NOMO-1 treated with dmso at 0.1 percent for 144 hours (cell line): ENCODE data around the gene RBBP8.
"Not testable (repeated sequence)": the region's sequence is repeated elsewhere in the genome, so short reads cannot be mapped to it uniquely, and the experiment has no call there.

ENCODE experiments used
- DNase-seq: peaks from one replicate; lab custom pipeline; 2025; ENCODE audit not compliant: unreplicated experiment; lab: John Stamatoyannopoulos, UW

RBBP8 gene

DNA sequence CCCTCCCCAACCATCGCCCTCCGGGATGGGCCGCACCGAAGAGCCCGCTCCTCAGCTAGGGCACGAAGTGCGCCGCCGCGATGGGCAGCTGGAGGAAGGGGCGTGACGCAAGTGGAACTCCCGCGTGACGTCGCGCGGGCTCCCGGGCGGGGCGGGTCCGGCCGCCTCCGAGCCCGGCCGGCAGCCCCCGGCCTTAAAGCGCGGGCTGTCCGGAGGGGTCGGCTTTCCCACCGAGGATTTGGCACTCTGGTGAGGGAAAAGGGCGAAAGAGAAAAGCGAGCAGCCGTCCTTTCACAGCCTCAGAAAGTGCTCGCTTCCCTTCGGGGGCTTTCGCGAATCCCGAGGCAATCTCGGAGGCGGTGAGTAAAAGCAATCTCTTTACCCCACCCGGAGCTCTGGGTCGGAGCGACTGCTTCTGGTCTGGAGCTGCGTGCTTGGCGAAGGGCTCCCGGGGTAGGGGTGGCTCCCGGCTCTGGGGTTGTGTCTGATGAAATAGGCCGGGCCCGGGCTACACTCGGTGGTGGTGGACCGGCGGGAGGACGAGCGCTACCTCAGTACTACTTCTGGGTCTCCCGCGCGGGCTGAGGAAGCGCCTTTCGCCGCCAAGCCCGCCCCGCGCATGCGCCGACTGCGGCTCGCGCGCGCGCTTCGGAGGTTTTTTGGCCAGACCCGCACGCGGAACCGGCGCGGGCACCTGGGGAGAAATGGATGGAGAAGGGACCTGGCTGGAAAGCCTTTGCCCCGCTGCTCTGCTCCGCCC is at the start of gene RBBP8:
RBBP8 (plus strand) TSS at position 123 of the 760 bp plus-strand sequence. CDS start 3,524 bp downstream, outside the sequence.
- peak; percentile 70 for DNase-seq

DNA sequence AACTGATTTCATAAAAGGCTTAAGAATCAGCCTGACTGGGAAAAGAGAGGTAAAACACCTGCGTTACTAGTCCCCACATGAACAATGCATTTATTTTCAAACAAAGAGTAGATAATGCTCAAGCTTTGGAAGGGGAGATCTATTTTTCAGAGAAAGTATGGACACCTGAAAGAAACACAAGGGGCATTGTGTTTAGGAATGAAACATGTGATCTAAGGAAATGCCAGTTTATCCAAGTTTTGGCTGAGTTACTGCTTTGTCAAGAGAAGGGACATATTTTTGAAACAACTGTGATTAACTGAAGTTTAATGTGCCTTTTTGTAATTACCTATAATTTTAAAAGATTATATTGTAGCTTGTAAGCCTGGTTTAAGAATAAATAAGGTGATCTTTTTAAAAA is 49.3 kb upstream of the RBBP8 start:
- DNase-seq: no peak

DNA sequence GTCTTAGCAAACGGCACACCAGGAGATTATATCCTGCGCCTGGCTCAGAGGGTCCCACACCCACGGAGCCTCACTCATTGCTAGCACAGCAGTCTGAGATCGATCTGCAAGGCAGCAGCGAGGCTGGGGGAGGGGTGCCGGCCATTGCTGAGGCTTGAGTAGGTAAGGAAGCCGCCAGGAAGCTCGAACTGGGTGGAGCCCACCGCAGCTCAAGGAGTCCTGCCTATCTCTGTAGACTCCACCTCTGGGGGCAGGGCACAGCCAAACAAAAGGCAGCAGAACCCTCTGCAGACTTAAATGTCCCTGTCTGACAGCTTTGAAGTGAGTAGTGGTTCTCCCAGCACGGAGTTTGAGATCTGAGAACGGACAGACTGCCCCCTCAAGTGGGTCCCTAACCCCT is 47.4 kb upstream of the RBBP8 start:
- not testable (repeated sequence) for DNase-seq

DNA sequence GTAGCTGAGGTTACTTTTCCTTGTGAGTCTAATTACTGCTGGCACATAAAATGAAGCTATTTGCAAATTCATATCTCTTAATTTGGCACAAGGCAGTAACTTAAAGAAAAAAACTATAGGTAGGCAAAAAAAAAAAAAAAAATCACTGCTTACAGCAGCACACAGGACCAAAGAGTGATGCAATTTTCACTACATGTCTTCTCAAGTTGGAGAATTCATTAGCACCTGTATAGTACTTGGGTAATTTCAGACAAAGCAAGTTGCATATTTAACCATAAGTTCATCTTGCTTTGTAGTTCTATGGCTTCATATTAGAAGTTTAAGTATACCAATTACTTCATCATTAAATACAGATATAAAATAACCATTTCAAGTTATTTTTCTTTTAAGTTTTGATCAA is 33.7 kb upstream of the RBBP8 start:
- no peak for DNase-seq

DNA sequence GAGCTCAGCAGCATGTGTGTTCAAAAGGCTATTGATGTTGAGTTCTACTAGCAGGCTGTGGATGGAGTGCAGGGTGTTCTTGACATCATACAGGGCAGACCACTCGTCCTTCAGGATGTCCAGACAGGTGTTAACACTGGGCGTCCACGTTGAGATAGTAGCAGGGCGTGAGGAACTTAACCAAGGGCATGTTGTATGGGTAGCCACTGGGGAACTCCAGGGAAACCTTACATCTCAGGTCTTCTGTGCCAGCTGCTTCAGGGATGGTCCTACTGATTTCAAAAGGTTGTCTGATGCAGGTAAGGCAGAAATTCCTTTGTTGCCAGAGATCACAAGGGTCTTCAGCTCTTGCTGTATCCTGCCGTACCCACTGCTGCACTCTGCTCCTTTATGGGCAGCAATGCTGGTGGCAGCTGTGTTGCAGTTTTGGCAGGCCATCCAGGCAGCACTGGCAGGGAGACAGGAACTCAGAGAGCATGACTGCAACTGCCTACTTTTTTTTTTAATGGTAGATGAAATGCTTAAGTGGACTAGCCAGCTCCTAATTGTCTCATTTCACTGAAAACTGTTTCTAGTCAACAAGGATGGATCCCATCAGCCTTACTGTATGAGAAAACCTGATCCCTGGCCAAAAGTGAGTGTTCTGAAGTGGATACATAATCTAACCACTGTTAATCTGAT is 32.4 kb upstream of the RBBP8 start:
- DNase-seq: no peak

DNA sequence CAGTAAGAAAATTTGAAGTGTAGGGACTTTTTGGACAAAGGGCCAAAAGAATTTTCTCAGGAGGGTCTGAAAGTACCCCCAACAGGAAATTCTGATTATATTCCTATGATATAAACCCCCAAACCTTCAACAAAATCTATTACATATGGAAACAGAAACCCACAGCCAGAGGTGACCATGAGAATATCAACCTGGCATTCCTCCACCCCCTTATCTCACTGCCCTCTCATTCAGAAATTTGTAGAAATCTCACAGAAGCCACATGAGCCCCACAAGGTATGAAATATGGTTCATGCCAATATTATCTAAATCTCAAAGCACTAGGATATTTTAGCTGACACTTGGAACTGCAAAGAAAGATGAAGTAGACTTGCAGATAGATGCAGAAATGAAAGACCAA is 31.0 kb upstream of the RBBP8 start:
- DNase-seq: no peak

DNA sequence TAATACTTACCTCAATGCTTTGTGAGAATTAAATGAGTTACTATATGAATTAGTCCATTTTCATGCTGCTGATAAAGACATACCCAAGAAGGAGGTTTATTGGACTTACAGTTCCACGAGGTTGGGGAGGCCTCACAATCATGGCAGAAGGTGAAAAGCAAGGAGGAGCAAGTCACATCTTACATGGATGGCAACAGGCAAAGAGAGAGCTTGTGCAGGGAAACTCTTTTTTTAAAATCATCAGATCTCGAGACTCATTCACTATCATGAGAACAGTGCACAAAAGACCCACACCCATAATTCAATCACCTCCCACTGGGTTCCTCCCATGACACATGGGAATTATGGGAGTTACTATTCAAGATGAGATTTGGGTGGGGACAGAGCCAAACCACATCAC is 29.9 kb upstream of the RBBP8 start:
- DNase-seq: not testable (repeated sequence)

DNA sequence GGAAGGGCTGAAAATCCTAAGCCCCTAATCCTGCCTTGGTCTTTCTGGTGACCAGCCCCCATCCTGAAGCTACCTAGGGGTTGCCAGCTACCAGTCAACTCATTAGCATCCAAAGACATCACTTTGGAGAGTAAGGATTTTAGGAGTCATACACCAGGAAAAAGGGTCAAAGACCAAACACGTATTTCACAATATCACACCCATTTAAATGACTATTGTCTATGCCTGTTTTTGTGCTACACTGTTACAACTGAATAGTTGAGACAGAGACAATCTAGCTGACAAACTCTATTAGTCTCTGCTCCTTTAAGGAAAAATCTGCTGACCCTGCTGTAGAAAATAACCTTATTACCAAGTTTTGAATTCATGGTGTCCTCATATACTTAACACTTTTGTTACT is 21.0 kb upstream of the RBBP8 start:
- DNase-seq: no peak

DNA sequence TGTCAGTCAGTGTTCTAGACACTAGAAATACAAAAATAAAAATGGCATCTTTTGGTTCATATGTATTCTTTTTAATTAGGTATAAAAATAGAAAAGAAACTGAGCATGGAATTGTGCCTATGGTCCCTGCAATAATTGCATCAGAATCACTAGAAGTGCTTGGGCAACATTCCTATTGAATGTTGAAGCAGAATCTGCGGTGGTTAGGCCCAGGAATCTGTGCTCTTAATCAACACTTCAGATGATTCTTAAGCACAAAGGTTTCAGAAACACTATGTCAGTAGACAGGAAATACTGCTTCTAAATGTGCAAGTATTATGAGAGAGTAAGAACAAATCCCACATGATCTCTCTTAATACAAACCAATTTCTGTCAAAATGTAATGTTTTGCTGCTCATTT is 20.3 kb upstream of the RBBP8 start:
- DNase-seq: no peak

DNA sequence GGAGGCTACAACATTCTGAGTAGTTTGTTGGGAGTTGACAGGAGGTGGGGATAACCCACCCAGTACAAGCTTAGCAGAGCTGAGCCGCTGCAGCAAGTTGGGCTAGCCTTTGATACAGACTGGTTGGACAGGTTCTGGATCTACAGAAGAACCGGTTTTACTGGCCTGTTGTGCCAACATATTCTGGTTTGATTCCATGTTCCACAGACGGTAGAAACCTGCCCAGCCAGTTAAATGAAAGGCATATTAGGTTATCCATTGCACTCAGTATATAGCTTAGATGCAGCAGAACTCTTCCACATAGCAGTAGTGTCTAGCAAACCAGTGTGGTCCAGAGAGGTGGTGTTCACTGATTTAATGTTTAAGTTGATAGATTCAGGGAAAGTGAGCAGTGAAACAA is 19.3 kb upstream of the RBBP8 start:
- no peak for DNase-seq

DNA sequence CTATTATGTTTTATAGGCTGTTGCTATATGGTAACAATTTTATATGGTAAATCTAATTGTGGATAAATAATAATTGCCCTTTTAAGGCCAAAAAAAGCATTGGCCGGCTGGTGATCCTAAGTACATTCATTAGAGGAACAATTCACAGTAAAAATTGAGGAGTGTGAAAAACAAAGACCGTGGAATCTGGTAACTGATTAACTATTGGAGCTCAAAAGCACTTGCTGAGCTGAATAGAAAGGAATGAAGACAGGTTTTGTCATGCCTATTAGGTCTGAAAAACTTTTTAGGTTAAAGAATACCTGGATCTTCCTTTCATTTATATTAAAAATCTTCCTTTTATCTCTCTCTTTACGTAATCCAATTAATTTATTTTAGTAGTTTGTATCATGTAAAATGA is 18.5 kb upstream of the RBBP8 start:
- DNase-seq: no peak

DNA sequence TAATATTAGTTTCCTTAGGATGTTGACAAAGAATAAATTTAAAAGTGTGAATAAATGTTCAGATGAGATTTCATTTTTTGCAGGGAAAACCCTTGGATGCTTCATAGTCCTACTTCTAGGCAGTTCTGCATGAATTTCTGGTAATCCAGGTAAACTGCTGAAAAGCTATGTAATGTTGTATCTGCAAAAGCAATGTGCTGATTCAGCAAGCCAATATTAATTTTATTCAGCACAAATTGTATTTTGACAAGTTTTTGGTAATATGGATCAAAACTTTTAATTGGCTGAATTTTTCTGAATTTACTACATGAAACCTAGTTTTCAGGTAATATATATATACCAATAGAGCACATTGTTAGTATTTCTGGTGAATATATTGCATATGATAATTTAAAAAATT is 17.8 kb upstream of the RBBP8 start:
- DNase-seq: no peak

DNA sequence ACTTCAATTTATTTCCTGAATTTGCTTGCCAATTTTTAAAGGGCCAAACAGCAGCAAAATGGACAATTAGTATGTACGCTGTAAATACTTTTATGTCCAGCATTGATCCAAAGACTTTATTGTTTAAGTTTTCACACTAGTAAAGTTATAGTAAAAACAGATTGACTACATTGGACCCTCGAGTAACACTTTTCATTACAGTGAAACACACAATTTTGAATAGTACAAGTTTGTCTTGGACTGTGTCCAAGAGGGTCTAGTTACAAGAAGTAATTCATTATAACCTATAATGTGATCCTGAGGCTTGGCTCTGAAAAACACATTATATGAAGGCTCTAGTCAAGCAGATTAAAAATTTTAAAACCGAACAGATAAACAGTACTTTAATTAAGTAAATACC is 11.4 kb upstream of the RBBP8 start:
- no peak for DNase-seq

DNA sequence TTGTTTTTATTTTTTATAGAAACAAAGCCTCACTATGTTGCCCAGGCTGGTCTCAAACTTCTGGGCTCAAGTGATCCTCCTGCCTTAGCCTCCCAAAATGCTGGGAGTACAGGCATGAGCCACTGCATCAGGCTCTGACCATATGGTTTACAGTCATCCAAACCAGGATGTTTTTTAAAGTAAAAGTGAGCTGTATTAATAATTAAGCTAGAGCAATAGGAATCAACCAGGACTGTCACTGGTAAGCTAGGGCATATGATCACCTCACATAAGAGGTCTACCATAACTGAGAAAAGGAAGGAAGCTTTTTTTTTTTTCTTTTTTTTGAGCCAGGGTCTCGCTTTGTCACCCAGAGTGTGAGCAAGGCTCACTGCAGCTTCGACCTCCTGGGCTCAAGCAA is 8.5 kb upstream of the RBBP8 start:
- no peak for DNase-seq

DNA sequence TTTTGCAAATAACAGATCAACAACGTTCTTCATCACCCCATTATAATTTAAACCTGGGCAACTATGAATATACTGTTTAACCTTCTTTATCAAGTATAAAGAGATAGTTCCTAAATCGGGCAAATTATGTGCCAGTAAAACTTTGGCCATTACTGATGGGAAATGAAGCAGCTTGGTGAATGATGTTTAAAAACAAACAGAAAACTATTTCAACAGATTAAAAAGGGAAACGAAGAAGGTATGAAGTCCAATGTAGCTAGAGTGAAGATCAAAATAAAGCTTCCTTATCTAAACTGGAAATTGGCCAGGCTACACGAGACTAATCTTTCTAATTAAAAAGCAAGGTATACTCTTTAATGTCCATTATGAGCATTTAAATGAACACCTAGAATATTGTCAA is 6.7 kb upstream of the RBBP8 start:
- no peak for DNase-seq

DNA sequence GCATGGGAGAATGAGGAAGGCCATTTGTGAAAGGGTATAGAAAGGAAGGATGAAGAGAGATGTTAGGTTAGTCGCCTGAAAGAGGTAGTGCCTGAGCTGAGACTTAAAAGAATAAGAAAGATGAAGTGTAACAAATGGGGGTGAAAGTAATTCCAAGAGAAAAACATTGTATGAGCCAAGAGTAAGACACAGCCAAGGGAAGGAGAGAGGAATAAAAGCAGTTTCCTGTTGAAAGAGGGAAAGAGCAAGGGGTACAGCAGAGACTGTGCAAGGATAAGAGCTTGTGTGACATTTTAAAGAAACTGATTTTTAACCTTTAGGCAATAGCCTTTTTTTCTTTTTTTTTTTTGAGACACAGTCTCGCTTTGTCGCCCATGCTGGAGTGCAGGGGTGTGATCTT is 4.8 kb upstream of the RBBP8 start:
- DNase-seq: no peak

DNA sequence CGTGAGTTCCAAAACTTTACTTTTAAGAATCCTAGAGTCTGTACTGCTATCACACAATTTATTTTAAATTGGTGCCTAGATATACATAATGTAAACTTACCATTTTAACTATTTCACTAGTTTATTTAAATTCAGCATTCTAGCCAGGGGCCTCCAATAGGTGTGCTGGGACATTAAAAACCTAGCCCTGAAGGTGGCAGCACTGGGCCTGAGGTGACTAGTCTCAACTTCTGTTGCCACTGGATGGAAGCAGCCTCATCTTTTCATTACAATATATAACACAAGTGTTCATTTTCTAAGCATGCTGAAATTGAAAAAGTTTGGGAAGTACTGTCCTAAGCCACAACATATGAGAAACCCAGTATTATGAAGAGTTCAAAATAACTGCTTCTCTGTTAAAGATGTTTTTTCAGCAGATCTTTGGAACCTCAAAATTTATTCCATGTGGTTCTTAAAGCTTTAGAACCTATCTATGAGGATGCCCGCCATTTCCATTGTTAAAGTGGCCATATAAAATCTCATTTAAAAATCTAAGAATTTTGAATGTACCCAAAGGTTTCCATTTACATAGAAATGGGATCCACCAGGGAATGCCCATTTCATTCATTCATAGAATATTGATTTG is 2.9 kb upstream of the RBBP8 start:
- DNase-seq: no peak

DNA sequence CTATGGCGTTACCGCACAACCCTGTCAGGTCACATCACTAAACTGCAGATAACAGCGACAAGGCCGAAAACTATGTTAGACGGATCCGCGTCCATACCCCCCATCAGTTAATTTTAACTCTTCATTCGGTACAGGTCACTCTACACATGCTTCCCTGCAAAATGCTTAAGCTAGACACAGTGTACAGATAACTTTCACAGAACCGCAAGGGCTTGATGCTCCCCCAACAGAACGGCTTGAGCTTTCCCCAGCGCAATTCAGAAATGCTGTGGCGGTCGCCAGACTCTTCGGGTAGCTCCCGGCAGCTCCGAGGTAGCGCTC is 283 bp upstream of the RBBP8 start:
- DNase-seq: no peak

DNA sequence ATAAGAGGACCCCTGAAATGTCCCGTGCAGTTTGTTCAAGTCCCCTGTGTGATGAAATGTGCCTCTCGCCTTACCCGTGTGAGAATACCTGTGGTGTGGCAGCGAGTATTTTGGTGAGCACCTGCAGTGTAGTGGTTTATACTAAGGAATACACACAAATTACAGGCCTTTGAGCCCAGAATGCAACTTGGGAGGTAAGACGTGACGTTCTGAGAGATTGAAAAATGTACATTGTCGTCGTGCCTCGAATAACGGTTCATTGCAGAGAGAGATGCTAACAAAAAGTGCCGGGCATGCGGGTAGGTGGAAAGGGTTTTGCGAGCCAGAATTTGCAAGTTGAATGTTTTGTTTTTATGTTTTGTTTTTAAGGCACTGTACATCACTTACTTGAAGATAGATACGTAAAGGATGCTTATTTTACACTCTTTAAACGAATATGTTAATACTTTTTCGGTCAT is 867 bp downstream of the RBBP8 start:
- DNase-seq: no peak

DNA sequence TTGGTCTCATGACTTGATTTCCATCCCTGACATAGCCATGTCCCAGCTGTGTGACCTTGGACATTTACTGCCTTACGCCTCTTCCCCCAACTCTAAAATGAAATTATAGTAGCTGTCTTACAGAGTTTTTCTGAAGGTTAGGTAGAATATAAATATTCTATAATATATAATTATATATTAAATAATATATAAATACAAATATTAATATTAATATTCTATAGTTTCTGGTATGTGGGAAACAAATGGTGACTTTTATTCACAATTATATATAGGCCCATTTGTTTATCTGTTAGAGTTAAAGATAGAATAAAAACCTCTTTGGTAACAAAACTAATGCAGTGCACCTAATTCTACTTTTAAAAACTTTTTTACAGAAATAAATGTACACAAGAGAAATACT is 1.7 kb downstream of the RBBP8 start:
- no peak for DNase-seq

DNA sequence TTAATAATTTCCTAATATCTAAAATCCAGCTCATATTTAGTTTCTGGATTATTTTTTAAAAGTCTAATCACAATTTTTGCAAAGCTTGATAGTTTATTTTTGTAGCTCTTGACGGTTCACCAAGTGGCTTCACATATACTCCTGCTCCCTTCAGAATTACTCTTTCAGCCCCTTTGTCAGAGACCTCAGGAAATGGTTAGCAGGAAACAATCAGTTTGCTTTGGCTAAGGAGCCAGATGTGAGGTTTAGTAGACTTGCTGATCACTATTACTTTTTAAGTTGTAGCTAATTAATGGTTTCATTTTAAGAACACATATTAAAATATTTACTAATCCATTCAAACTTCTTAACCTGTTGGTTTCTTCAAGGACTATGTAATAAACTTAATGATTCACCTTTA is 2.3 kb downstream of the RBBP8 start:
- DNase-seq: no peak

DNA sequence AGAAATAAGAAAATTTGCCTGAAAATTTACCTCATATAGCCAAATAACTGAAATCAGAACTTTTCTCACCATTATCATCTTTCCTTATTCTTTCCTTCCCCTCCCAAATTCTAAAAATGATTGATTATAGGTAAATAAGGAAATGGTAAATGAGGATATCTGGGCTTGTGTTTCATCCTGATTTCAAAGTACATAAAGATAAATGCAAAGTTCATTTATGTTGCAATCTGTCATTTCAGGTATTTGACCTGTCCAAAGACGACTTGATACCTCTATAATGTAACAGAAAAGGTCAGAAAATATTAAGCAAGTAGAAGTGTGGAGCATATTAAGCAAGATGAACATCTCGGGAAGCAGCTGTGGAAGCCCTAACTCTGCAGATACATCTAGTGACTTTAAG is 3.4 kb downstream of the RBBP8 start:
- DNase-seq: no peak
